B cell (primary cell): ENCODE results near the gene SVIP.

Experiments
- EZH2 ChIP-seq: IDR thresholded peaks from 2 replicates; pipeline ENCODE4 v1.6.1; 2012; ENCODE audit warnings: borderline replicate concordance, low read depth, mild to moderate bottlenecking, moderate library complexity, low read length; ENCODE audit not compliant: insufficient read depth, poor library complexity, severe bottlenecking
- TF ChIP-seq, protein P1 (sequence below): fragments of 200-600 bp; IDR thresholded peaks from one replicate; pipeline ENCODE4 v1.8.0; 2022; ENCODE audit warnings: antibody characterized with exemption, mild to moderate bottlenecking

GRCh38 chr11:22795914-22796313, 33.7 kb downstream of the SVIP start:
- TF ChIP-seq, protein P1, sequence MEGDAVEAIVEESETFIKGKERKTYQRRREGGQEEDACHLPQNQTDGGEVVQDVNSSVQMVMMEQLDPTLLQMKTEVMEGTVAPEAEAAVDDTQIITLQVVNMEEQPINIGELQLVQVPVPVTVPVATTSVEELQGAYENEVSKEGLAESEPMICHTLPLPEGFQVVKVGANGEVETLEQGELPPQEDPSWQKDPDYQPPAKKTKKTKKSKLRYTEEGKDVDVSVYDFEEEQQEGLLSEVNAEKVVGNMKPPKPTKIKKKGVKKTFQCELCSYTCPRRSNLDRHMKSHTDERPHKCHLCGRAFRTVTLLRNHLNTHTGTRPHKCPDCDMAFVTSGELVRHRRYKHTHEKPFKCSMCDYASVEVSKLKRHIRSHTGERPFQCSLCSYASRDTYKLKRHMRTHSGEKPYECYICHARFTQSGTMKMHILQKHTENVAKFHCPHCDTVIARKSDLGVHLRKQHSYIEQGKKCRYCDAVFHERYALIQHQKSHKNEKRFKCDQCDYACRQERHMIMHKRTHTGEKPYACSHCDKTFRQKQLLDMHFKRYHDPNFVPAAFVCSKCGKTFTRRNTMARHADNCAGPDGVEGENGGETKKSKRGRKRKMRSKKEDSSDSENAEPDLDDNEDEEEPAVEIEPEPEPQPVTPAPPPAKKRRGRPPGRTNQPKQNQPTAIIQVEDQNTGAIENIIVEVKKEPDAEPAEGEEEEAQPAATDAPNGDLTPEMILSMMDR = no peak
- no peak for TF ChIP-seq EZH2
